Left ventricle myocardium superior (tissue), 1 donor: ENCODE data around the gene ADRA1B. TPM values are rescaled to one million over a fixed set of nuclear protein-coding genes. Genes with fewer than 3 reads are reported as not detected.
A peak's percentile ranks its signal among the peaks of the same experiment; 100 is the strongest.

Experiments
- ATAC-seq: fragments of 200-7000 bp; cut with Tn5 transposase; one replicate; pipeline ENCODE4 v1.9.1; 2020; ENCODE audit warnings: mild to moderate bottlenecking, moderate library complexity
- DNase-seq: peaks from one replicate; pipeline ENCODE4 v3.0.0-alpha.2; 2020
- intact Hi-C: fragments of 100-400 bp; cut with micrococcal nuclease; formaldehyde crosslinking; loops from one replicate; pipeline ENCODE4 v1.11.0; 2022
- long read RNA-seq: library from polyadenylated mRNA; unstranded; transcript quantifications from one replicate; pipeline ENCODE4 v2.0.0, GENCODE V29; 2021
- total RNA-seq: library from RNA; stranded (reverse); fragmentation: NEBNext Ultra II Directional; extraction: Animal tissue kit (Norgen Biotek cat#: 25700); gene quantifications from one replicate; pipeline ENCODE4 v1.2.1, GENCODE V29; 2021
- donor health status: DM: no; HTN: yes; CAD: no; lungs with severe emphysema.

The ADRA1B gene
- total RNA-seq: 1.4 TPM
- long read RNA-seq, partial matches to known transcripts: 0 of 1 reads
- long read RNA-seq, other reads (novel, unspliced or antisense): 1 of 1 reads

- ATAC-seq: peak; percentile 92
- intact Hi-C loops: loop anchor here (10.0 kb wide), 2 partner anchors 401 to 471 kb away; no protein-coding TSS in a partner anchor
- DNase-seq: peak; percentile 89
These were observed at the start of gene ADRA1B for GRCh38 chr5:159915904-159916840. Gene ADRA1B (plus strand): TSS chr5:159916482. CDS start chr5:159916906, 424 bp downstream.

- DNase-seq (no peak), ATAC-seq (no peak)
- intact Hi-C loops: no loop called here
These were observed 42.6 kb upstream of the ADRA1B start for GRCh38 chr5:159873680-159874079.

- DNase-seq (no peak), ATAC-seq (no peak)
- intact Hi-C loops: no loop called here
These were observed 42.0 kb upstream of the ADRA1B start for GRCh38 chr5:159874263-159874662.

- intact Hi-C loops: no loop called here
- peak; percentile 41 for ATAC-seq
- no peak for DNase-seq
These were observed 39.3 kb upstream of the ADRA1B start for GRCh38 chr5:159877016-159877415.

GRCh38 chr5:159877894-159878448 lies 38.3 kb upstream of the ADRA1B start:
- ATAC-seq (peak; percentile 88), DNase-seq (peak; percentile 75)
- intact Hi-C loops: no loop called here

- intact Hi-C loops: no loop called here
- DNase-seq (peak; percentile 79), ATAC-seq (peak; percentile 88)
These were observed 37.3 kb upstream of the ADRA1B start for GRCh38 chr5:159878988-159879471.

- ATAC-seq (no peak), DNase-seq (no peak)
- intact Hi-C loops: no loop called here
These were observed 35.6 kb upstream of the ADRA1B start for GRCh38 chr5:159880676-159881075.

GRCh38 chr5:159881967-159882366 lies 34.3 kb upstream of the ADRA1B start:
- intact Hi-C loops: no loop called here
- DNase-seq: no peak
- ATAC-seq: no peak

- DNase-seq (no peak), ATAC-seq (peak; percentile 46)
- intact Hi-C loops: no loop called here
These were observed 32.7 kb upstream of the ADRA1B start for GRCh38 chr5:159883522-159883950.

- no peak for ATAC-seq
- intact Hi-C loops: no loop called here
- no peak for DNase-seq
These were observed 31.2 kb upstream of the ADRA1B start for GRCh38 chr5:159884917-159885620.

GRCh38 chr5:159886296-159886695 lies 30.0 kb upstream of the ADRA1B start:
- ATAC-seq (no peak), DNase-seq (no peak)
- intact Hi-C loops: no loop called here

GRCh38 chr5:159887050-159887449 lies 29.2 kb upstream of the ADRA1B start:
- DNase-seq (no peak), ATAC-seq (no peak)
- intact Hi-C loops: no loop called here

GRCh38 chr5:159888860-159889259 lies 27.4 kb upstream of the ADRA1B start:
- DNase-seq (no peak), ATAC-seq (no peak)
- intact Hi-C loops: no loop called here

GRCh38 chr5:159890141-159890540 lies 26.1 kb upstream of the ADRA1B start:
- intact Hi-C loops: no loop called here
- DNase-seq (no peak), ATAC-seq (no peak)

GRCh38 chr5:159891371-159891770 lies 24.9 kb upstream of the ADRA1B start:
- DNase-seq: no peak
- ATAC-seq: no peak
- intact Hi-C loops: no loop called here

GRCh38 chr5:159893040-159893695 lies 23.1 kb upstream of the ADRA1B start:
- DNase-seq (no peak), ATAC-seq (no peak)
- intact Hi-C loops: no loop called here

GRCh38 chr5:159894149-159894720 lies 22.0 kb upstream of the ADRA1B start:
- ATAC-seq (no peak), DNase-seq (no peak)
- intact Hi-C loops: no loop called here

- intact Hi-C loops: no loop called here
- peak; percentile 61 for DNase-seq
- ATAC-seq: peak; percentile 88
These were observed 18.4 kb upstream of the ADRA1B start for GRCh38 chr5:159897786-159898393.
